ENCODE data around the gene ZNHIT3.

Gene ZNHIT3

GRCh38 chr17:36493956-36494355 is 7.5 kb downstream of the ZNHIT3 start:
- Histone ChIP-seq H3K9me3 (ENCODE audit: insufficient read depth, low read depth, low read length) (no peaks in the 10 kb centered on the region), H3K27me3 (ENCODE audit: insufficient read depth, low read length) (no peaks in the 10 kb centered on the region), H3K9ac (ENCODE audit: low read depth, low read length) (no peak overlapping the region), H3K36me3 (ENCODE audit: insufficient read depth, low read depth, low read length) (peaks cover 84% of the 10 kb centered on the region), H3K4me3 (ENCODE audit: low read length) (no peak overlapping the region), H3K4me1 (ENCODE audit: insufficient read depth, low read length) (no peaks in the 10 kb centered on the region), H3K27ac (ENCODE audit: low read length) (no peak overlapping the region)

GRCh38 chr17:36494674-36495073 is 8.2 kb downstream of the ZNHIT3 start:
- peaks cover 86% of the 10 kb centered on the region for H3K36me3 ChIP-seq (ENCODE audit: insufficient read depth, low read depth, low read length)
- no peak overlapping the region for H3K9ac ChIP-seq (ENCODE audit: low read depth, low read length)
- H3K27ac ChIP-seq (ENCODE audit: low read length), result no peak overlapping the region

GRCh38 chr17:36495076-36495578 is 8.6 kb downstream of the ZNHIT3 start:
- Histone ChIP-seq H3K36me3 (ENCODE audit: insufficient read depth, low read depth, low read length) (peaks cover 87% of the 10 kb centered on the region), H3K9me3 (ENCODE audit: insufficient read depth, low read depth, low read length) (no peaks in the 10 kb centered on the region), H3K27ac (ENCODE audit: low read length) (no peak overlapping the region), H3K27me3 (ENCODE audit: insufficient read depth, low read length) (no peaks in the 10 kb centered on the region), H3K9ac (ENCODE audit: low read depth, low read length) (no peak overlapping the region), H3K4me3 (ENCODE audit: low read length) (no peak overlapping the region), H3K4me1 (ENCODE audit: insufficient read depth, low read length) (no peaks in the 10 kb centered on the region)

More at GRCh38 chr17:36494674-36495073, 8.2 kb downstream of the ZNHIT3 start:
- no peaks in the 10 kb centered on the region for H3K9me3 ChIP-seq (ENCODE audit: insufficient read depth, low read depth, low read length)
- H3K27me3 ChIP-seq (ENCODE audit: insufficient read depth, low read length), result no peaks in the 10 kb centered on the region
- H3K4me1 ChIP-seq (ENCODE audit: insufficient read depth, low read length), result no peaks in the 10 kb centered on the region
- no peak overlapping the region for H3K4me3 ChIP-seq (ENCODE audit: low read length)

- peaks cover 94% of the 10 kb centered on the region for H3K36me3 ChIP-seq (ENCODE audit: insufficient read depth, low read depth, low read length)
Measured at GRCh38 chr17:36496018-36496789, 9.7 kb downstream of the ZNHIT3 start.

GRCh38 chr17:36498155-36498554 is 11.7 kb downstream of the ZNHIT3 start:
- no peaks in the 10 kb centered on the region for H3K9me3 ChIP-seq (ENCODE audit: insufficient read depth, low read depth, low read length)
- H3K27me3 ChIP-seq (ENCODE audit: insufficient read depth, low read length), result no peaks in the 10 kb centered on the region
- no peak overlapping the region for H3K27ac ChIP-seq (ENCODE audit: low read length)
- H3K36me3 ChIP-seq (ENCODE audit: insufficient read depth, low read depth, low read length), result peaks cover 97% of the 10 kb centered on the region
- no peak overlapping the region for H3K9ac ChIP-seq (ENCODE audit: low read depth, low read length)
- H3K4me1 ChIP-seq (ENCODE audit: insufficient read depth, low read length), result no peaks in the 10 kb centered on the region
- no peak overlapping the region for H3K4me3 ChIP-seq (ENCODE audit: low read length)

More at GRCh38 chr17:36496018-36496789, 9.7 kb downstream of the ZNHIT3 start:
- Histone ChIP-seq H3K27me3 (ENCODE audit: insufficient read depth, low read length) (no peaks in the 10 kb centered on the region), H3K4me3 (ENCODE audit: low read length) (no peak overlapping the region), H3K9ac (ENCODE audit: low read depth, low read length) (no peak overlapping the region), H3K27ac (ENCODE audit: low read length) (no peak overlapping the region), H3K9me3 (ENCODE audit: insufficient read depth, low read depth, low read length) (no peaks in the 10 kb centered on the region), H3K4me1 (ENCODE audit: insufficient read depth, low read length) (no peaks in the 10 kb centered on the region)

- peaks cover 97% of the 10 kb centered on the region for H3K36me3 ChIP-seq (ENCODE audit: insufficient read depth, low read depth, low read length)
Measured at GRCh38 chr17:36498560-36499300, 12.2 kb downstream of the ZNHIT3 start.

GRCh38 chr17:36500745-36501225 is 14.3 kb downstream of the ZNHIT3 start:
- H3K9ac ChIP-seq (ENCODE audit: low read depth, low read length), result no peak overlapping the region
- H3K27me3 ChIP-seq (ENCODE audit: insufficient read depth, low read length), result no peaks in the 10 kb centered on the region
- peaks cover 97% of the 10 kb centered on the region for H3K36me3 ChIP-seq (ENCODE audit: insufficient read depth, low read depth, low read length)
- H3K4me1 ChIP-seq (ENCODE audit: insufficient read depth, low read length), result no peaks in the 10 kb centered on the region
- H3K4me3 ChIP-seq (ENCODE audit: low read length), result no peak overlapping the region
- no peak overlapping the region for H3K27ac ChIP-seq (ENCODE audit: low read length)
- no peaks in the 10 kb centered on the region for H3K9me3 ChIP-seq (ENCODE audit: insufficient read depth, low read depth, low read length)

More at GRCh38 chr17:36498560-36499300, 12.2 kb downstream of the ZNHIT3 start:
- no peak overlapping the region for H3K4me3 ChIP-seq (ENCODE audit: low read length)
- no peaks in the 10 kb centered on the region for H3K4me1 ChIP-seq (ENCODE audit: insufficient read depth, low read length)
- no peak overlapping the region for H3K9ac ChIP-seq (ENCODE audit: low read depth, low read length)
- no peak overlapping the region for H3K27ac ChIP-seq (ENCODE audit: low read length)
- H3K27me3 ChIP-seq (ENCODE audit: insufficient read depth, low read length), result no peaks in the 10 kb centered on the region
- no peaks in the 10 kb centered on the region for H3K9me3 ChIP-seq (ENCODE audit: insufficient read depth, low read depth, low read length)

- Histone ChIP-seq H3K4me1 (ENCODE audit: insufficient read depth, low read length) (no peaks in the 10 kb centered on the region), H3K4me3 (ENCODE audit: low read length) (no peak overlapping the region), H3K36me3 (ENCODE audit: insufficient read depth, low read depth, low read length) (peaks cover 97% of the 10 kb centered on the region), H3K27me3 (ENCODE audit: insufficient read depth, low read length) (no peaks in the 10 kb centered on the region), H3K27ac (ENCODE audit: low read length) (no peak overlapping the region), H3K9me3 (ENCODE audit: insufficient read depth, low read depth, low read length) (no peaks in the 10 kb centered on the region), H3K9ac (ENCODE audit: low read depth, low read length) (no peak overlapping the region)
Measured at GRCh38 chr17:36501351-36501750, 14.9 kb downstream of the ZNHIT3 start.

GRCh38 chr17:36501963-36502362 is 15.5 kb downstream of the ZNHIT3 start:
- H3K27ac ChIP-seq (ENCODE audit: low read length), result no peak overlapping the region
- H3K36me3 ChIP-seq (ENCODE audit: insufficient read depth, low read depth, low read length), result peaks cover 98% of the 10 kb centered on the region
- H3K4me1 ChIP-seq (ENCODE audit: insufficient read depth, low read length), result no peaks in the 10 kb centered on the region
- no peaks in the 10 kb centered on the region for H3K9me3 ChIP-seq (ENCODE audit: insufficient read depth, low read depth, low read length)
- no peak overlapping the region for H3K4me3 ChIP-seq (ENCODE audit: low read length)
- H3K27me3 ChIP-seq (ENCODE audit: insufficient read depth, low read length), result no peaks in the 10 kb centered on the region
- H3K9ac ChIP-seq (ENCODE audit: low read depth, low read length), result no peak overlapping the region

GRCh38 chr17:36503456-36504155 is 17.1 kb downstream of the ZNHIT3 start:
- no peak overlapping the region for H3K27ac ChIP-seq (ENCODE audit: low read length)
- H3K9me3 ChIP-seq (ENCODE audit: insufficient read depth, low read depth, low read length), result no peaks in the 10 kb centered on the region
- H3K9ac ChIP-seq (ENCODE audit: low read depth, low read length), result no peak overlapping the region
- H3K27me3 ChIP-seq (ENCODE audit: insufficient read depth, low read length), result no peaks in the 10 kb centered on the region
- no peaks in the 10 kb centered on the region for H3K4me1 ChIP-seq (ENCODE audit: insufficient read depth, low read length)
- H3K36me3 ChIP-seq (ENCODE audit: insufficient read depth, low read depth, low read length), result peaks cover 98% of the 10 kb centered on the region
- H3K4me3 ChIP-seq (ENCODE audit: low read length), result no peak overlapping the region

- peaks cover 98% of the 10 kb centered on the region for H3K36me3 ChIP-seq (ENCODE audit: insufficient read depth, low read depth, low read length)
Measured at GRCh38 chr17:36504156-36504545, 17.7 kb downstream of the ZNHIT3 start.

More at GRCh38 chr17:36504156-36504545, 17.7 kb downstream of the ZNHIT3 start:
- Histone ChIP-seq H3K27ac (ENCODE audit: low read length) (no peak overlapping the region), H3K4me3 (ENCODE audit: low read length) (no peak overlapping the region), H3K9ac (ENCODE audit: low read depth, low read length) (no peak overlapping the region), H3K4me1 (ENCODE audit: insufficient read depth, low read length) (no peaks in the 10 kb centered on the region), H3K27me3 (ENCODE audit: insufficient read depth, low read length) (no peaks in the 10 kb centered on the region), H3K9me3 (ENCODE audit: insufficient read depth, low read depth, low read length) (no peaks in the 10 kb centered on the region)
